Bronchial epithelial cell (primary cell): Measurements from ENCODE around the gene FRY. TPM values are rescaled to one million over a fixed set of nuclear protein-coding genes. Genes with fewer than 3 reads are reported as not detected.
A peak's percentile ranks its signal among the peaks of the same experiment; 100 is the strongest.

ENCODE experiments used
- DNase-seq: peaks from one replicate; pipeline ENCODE4 v3.0.0-alpha.2; 2010; ENCODE audit warnings: low read depth
- FAIRE-seq: peaks from 2 replicates; lab custom pipeline; 2011; peaks lifted over from hg19 to GRCh38; lab: Jason Lieb, UNC
- H3K27me3 ChIP-seq: 2 replicates; pipeline ENCODE4 v1.5.1; 2011; ENCODE audit warnings: low read length; ENCODE audit not compliant: control insufficient read depth, insufficient read depth
- H3K36me3 ChIP-seq: 2 replicates; pipeline ENCODE4 v1.5.1; 2011; ENCODE audit warnings: low read length; ENCODE audit not compliant: control insufficient read depth, insufficient read depth
- H3K4me3 ChIP-seq: 2 replicates; pipeline ENCODE4 v1.5.1; 2011; ENCODE audit warnings: mild to moderate bottlenecking, low read depth, low read length, control low read depth
- total RNA-seq: library from RNA; depleted of rRNA; stranded (reverse); fragments of >200 nt; gene quantifications from 2 replicates; pipeline ENCODE4 v1.2.1, GENCODE V29; 2014
- TF ChIP-seq, protein P1 (sequence below): IDR thresholded peaks from 2 replicates; pipeline ENCODE4 v1.5.1; 2011; ENCODE audit warnings: mild to moderate bottlenecking, moderate library complexity, low read length, control low read depth, inconsistent platforms; ENCODE audit not compliant: insufficient read depth, severe bottlenecking

The FRY gene
- total RNA-seq, 1 donor from 2014 or later = 0.79 TPM

DNA sequence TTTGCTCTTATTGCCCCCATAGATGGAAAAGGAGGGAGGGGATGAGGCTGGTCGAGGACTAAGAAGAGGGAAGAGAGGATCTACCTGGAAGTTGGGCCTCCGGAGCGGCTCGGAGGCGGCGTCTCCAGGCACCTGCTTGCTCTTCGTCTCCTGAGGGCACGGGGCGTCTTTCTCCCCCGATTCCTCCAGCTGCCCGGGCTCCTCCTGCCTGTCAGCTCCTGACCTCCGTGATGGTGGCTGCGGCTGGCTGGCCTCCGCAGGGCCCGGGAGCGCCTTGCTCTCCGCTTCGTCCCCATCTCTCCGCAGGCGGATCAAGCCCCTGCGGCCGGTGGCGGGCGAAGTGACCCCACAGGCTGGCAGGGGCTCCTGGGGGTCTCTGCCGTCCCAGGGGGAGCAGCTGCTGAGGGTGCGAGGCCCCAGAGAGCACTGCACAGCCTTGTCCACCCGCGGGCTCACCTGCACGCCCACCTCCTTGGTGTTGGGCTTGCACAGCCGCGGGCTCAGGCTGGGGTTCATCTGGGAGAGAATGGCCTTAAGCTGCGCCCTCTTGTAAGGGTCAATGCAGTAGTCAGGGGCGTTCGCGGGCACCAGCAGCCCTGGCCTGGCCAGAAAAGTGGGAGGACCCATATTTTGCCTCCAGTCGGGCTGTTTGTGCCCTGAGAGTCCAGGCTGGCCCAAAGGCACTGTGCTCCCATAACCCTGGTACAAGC is 279.8 kb downstream of the FRY start:
- DNase-seq = no peak
- no peaks in the 10 kb centered on the region for H3K27me3 ChIP-seq
- no peak for FAIRE-seq
- TF ChIP-seq, protein P1, sequence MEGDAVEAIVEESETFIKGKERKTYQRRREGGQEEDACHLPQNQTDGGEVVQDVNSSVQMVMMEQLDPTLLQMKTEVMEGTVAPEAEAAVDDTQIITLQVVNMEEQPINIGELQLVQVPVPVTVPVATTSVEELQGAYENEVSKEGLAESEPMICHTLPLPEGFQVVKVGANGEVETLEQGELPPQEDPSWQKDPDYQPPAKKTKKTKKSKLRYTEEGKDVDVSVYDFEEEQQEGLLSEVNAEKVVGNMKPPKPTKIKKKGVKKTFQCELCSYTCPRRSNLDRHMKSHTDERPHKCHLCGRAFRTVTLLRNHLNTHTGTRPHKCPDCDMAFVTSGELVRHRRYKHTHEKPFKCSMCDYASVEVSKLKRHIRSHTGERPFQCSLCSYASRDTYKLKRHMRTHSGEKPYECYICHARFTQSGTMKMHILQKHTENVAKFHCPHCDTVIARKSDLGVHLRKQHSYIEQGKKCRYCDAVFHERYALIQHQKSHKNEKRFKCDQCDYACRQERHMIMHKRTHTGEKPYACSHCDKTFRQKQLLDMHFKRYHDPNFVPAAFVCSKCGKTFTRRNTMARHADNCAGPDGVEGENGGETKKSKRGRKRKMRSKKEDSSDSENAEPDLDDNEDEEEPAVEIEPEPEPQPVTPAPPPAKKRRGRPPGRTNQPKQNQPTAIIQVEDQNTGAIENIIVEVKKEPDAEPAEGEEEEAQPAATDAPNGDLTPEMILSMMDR = no peak
- no peak overlapping the region for H3K4me3 ChIP-seq
- no peaks in the 10 kb centered on the region for H3K36me3 ChIP-seq

DNA sequence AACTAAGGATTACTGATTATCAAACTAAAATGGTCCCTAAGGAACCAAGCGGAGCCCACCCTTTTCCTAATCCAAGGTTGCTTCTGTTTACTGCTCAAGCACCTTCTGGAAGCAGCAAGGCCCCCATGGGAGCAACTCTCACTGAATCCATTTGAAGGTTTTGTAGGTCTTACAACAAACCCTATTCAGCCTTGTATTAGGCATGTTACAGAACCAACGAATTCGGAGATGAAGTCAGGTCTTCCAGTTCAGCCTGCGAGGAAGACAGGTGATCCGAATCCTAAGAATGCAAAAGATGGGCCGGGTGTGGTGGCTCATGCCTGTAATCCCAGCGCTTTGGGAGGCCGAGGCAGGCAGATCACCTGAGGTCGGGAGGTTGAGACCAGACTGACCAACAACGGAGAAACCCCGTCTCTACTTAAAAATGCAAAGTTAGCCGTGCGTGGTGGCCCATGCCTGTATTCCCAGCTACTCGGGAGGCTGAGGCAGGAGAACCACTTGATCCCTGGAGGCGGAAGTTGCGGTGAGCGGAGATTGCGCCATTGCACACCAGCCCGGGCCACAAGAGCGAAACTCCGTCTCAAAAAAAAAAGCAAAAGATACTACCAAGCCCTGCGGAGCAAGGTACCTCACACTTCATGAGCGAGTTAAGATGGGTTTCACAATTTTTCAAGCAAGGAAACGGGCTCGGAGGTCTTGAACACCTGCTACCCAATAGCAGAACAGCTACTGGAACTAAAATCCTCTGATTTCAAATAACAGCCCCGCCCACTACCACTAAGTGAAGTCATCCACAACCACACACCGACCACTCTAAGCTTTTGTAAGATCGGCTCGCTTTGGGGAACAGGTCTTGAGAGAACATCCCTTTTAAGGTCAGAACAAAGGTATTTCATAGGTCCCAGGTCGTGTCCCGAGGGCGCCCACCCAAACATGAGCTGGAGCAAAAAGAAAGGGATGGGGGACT is 283.0 kb downstream of the FRY start:
- TF ChIP-seq, protein P1 = no peak
- no peaks in the 10 kb centered on the region for H3K27me3 ChIP-seq
- no peaks in the 10 kb centered on the region for H3K36me3 ChIP-seq
- peak overlapping the region; percentile 82 for H3K4me3 ChIP-seq
- peak; percentile 41 for DNase-seq
- no peak for FAIRE-seq

DNA sequence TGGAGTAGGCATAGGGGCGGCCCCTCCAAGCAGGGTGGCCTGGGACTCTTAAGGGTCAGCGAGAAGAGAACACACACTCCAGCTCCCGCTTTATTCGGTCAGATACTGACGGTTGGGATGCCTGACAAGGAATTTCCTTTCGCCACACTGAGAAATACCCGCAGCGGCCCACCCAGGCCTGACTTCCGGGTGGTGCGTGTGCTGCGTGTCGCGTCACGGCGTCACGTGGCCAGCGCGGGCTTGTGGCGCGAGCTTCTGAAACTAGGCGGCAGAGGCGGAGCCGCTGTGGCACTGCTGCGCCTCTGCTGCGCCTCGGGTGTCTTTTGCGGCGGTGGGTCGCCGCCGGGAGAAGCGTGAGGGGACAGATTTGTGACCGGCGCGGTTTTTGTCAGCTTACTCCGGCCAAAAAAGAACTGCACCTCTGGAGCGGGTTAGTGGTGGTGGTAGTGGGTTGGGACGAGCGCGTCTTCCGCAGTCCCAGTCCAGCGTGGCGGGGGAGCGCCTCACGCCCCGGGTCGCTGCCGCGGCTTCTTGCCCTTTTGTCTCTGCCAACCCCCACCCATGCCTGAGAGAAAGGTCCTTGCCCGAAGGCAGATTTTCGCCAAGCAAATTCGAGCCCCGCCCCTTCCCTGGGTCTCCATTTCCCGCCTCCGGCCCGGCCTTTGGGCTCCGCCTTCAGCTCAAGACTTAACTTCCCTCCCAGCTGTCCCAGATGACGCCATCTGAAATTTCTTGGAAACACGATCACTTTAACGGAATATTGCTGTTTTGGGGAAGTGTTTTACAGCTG is 283.9 kb downstream of the FRY start, which contains the start of the genes BRCA2 and ZAR1L:
TSS of gene BRCA2 (plus strand) at position 271 of the 790 bp plus-strand sequence. CDS start 953 bp downstream, outside the sequence.
TSS of gene ZAR1L (minus strand) at position 126 of the 790 bp plus-strand sequence. CDS start 3,438 bp downstream, outside the sequence.
- Histone ChIP-seq H3K27me3 (no peaks in the 10 kb centered on the region), H3K4me3 (peak within 1 kb of the TSS; percentile 82), H3K36me3 (no peaks in the 10 kb centered on the region)
- no peak for FAIRE-seq
- TF ChIP-seq, protein P1 = no peak
- peak; percentile 66 for DNase-seq

DNA sequence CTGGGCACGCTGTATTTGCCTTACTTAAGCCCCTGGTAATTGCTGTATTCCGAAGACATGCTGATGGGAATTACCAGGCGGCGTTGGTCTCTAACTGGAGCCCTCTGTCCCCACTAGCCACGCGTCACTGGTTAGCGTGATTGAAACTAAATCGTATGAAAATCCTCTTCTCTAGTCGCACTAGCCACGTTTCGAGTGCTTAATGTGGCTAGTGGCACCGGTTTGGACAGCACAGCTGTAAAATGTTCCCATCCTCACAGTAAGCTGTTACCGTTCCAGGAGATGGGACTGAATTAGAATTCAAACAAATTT is 284.4 kb downstream of the FRY start:
- Histone ChIP-seq H3K36me3 (no peaks in the 10 kb centered on the region), H3K27me3 (no peaks in the 10 kb centered on the region), H3K4me3 (peak overlapping the region; percentile 82)
- TF ChIP-seq, protein P1 = no peak
- DNase-seq = no peak
- FAIRE-seq = no peak

DNA sequence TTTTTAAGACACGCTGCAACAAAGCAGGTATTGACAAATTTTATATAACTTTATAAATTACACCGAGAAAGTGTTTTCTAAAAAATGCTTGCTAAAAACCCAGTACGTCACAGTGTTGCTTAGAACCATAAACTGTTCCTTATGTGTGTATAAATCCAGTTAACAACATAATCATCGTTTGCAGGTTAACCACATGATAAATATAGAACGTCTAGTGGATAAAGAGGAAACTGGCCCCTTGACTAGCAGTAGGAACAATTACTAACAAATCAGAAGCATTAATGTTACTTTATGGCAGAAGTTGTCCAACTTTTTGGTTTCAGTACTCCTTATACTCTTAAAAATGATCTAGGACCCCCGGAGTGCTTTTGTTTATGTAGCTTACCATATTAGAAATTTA is 284.9 kb downstream of the FRY start:
- Histone ChIP-seq H3K36me3 (no peaks in the 10 kb centered on the region), H3K27me3 (no peaks in the 10 kb centered on the region), H3K4me3 (no peak overlapping the region)
- TF ChIP-seq, protein P1 = no peak
- FAIRE-seq (no peak), DNase-seq (no peak)
